Activated naive CD8-positive, alpha-beta T cell treated with anti-CD3 and anti-CD28 coated beads for 36 hours (primary cell): ENCODE measurements around the gene GPR132. TPM values are rescaled to one million over a fixed set of nuclear protein-coding genes. Genes with fewer than 3 reads are reported as not detected.

Experiments
- DNase-seq: peaks from one replicate; pipeline ENCODE4 v3.0.0; 2021
- H3K27ac Mint-ChIP-seq: one replicate; pipeline ENCODE4 v1.8.0; 2022; ENCODE audit warnings: mild to moderate bottlenecking, moderate library complexity, mixed read lengths
- H3K27me3 Mint-ChIP-seq: one replicate; pipeline ENCODE4 v1.8.0; 2022; ENCODE audit warnings: mild to moderate bottlenecking, mixed read lengths
- H3K36me3 Mint-ChIP-seq: one replicate; pipeline ENCODE4 v1.8.0; 2021; ENCODE audit warnings: mild to moderate bottlenecking, mixed read lengths
- H3K4me1 Mint-ChIP-seq: one replicate; pipeline ENCODE4 v1.8.0; 2021; ENCODE audit warnings: mixed read lengths
- H3K4me3 Mint-ChIP-seq: one replicate; pipeline ENCODE4 v1.8.0; 2022; ENCODE audit warnings: mild to moderate bottlenecking, moderate library complexity, mixed read lengths
- H3K9me3 Mint-ChIP-seq: one replicate; pipeline ENCODE4 v1.8.0; 2022; ENCODE audit warnings: mixed read lengths
- total RNA-seq, 2 experiments: library from RNA; stranded (reverse); gene quantifications; one replicate each; pipeline ENCODE4 v1.2.3, GENCODE V29; 2021

Gene GPR132
- total RNA-seq, 2 experiments from 2014 or later, result 23.9 to 24.1 TPM

- Mint-ChIP-seq H3K4me1 (no peaks in the 10 kb centered on the region), H3K27me3 (no peaks in the 10 kb centered on the region), H3K9me3 (no peaks in the 10 kb centered on the region), H3K36me3 (peaks cover 7% of the 10 kb centered on the region), H3K27ac (no peak overlapping the region), H3K4me3 (no peak overlapping the region)
- DNase-seq, result no peak
Measured at GRCh38 chr14:105006831-105007592, 58.2 kb downstream of the GPR132 start.

DNA sequence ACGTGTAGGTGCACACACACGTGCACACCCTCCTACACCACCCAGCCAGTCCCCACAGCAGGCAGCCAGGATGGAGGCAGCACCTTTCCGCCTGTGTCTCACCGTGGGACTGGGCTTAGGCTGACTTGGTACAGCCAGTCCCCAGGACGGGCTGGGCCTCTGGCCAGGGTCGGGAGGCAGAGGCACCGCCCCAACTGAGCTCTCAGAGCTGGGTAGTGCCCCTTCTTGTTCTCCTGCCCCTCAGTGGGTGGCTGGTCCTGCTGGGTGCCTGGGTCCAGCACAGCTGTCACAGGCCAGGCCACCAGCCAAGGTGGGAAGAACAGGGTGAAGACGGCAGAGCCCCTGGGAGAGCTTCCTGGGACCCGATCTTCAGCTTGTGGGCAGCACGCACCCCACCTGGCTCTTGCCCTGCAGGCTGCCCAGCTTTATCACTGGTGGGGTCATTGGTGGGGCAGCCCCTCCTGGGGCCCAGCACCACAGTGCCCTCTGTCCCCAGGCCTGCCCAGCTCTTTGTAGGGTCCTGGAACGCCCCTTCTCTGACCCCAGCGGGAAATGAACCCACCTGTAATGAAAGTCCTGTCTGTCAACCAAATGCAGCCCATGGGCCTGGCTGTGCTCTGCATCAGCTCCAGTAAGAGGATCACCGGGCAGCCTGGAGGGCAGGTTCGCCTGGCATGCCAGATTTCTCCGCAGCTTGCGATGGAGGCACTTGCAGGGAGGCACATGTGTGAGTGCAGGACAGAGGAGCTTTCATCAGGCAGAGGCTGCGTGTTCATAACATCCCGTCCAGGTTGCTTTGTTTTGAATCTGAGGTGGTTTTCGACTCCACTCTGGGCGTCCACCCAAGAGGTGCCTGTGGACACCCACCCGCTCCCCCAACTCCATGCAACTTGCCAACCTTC, 59.0 kb downstream of the GPR132 start:
- H3K9me3 Mint-ChIP-seq, result no peaks in the 10 kb centered on the region
- H3K27ac Mint-ChIP-seq, result no peak overlapping the region
- no peaks in the 10 kb centered on the region for H3K4me1 Mint-ChIP-seq
- H3K4me3 Mint-ChIP-seq, result no peak overlapping the region
- H3K36me3 Mint-ChIP-seq, result peaks cover 7% of the 10 kb centered on the region
- H3K27me3 Mint-ChIP-seq, result no peaks in the 10 kb centered on the region
- DNase-seq, result no peak

DNA sequence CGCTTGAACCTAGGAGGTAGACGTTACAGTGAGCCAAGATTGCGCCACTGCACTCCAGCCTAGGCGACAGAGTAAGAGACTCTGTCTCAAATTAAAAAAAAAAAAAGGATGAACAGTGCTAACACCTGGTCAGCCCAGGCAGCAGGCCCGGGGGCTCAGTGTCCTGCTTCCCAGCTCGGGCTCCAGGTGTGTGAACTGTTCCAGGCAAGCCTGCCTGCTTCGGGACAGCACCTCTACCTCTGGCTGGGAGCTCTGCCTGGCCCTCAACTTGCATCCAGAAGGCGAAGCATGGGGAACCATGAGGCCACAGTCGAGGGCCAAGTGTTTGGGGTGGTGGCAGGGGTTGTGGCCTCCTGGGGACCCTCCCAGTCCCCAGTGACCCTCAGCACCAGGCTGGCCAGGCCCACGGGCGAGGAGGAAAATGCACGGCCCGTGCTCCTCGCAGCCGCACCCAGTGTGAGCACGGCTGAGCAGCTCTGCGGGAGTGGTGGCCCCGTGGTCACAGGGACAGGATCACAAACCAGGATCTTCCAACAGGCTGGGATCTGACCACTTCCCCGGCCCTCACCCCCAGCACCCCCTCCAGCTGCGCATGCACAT, 59.8 kb downstream of the GPR132 start:
- Mint-ChIP-seq H3K4me1 (no peaks in the 10 kb centered on the region), H3K36me3 (peaks cover 4% of the 10 kb centered on the region), H3K4me3 (no peak overlapping the region), H3K27ac (no peak overlapping the region), H3K9me3 (no peaks in the 10 kb centered on the region), H3K27me3 (no peaks in the 10 kb centered on the region)
- no peak for DNase-seq

Other genes starting within 250 kb of the GPR132 start
- gene CEP170B, start 200.2 kb downstream of the GPR132 start, total RNA-seq, result 1 to 10 TPM; 4.6 to 4.7 TPM
- gene PLD4, start 140.6 kb downstream of the GPR132 start, total RNA-seq, result not detected
- under 1 TPM in 1 of 2 experiments, not detected in 1; 0.02 TPM for gene AHNAK2, start 87.1 kb downstream of the GPR132 start, total RNA-seq
- 1 to 10 TPM; 1.5 to 1.9 TPM for gene CLBA1, start 79.6 kb downstream of the GPR132 start, total RNA-seq
- gene CDCA4, start 44.3 kb downstream of the GPR132 start, total RNA-seq, result 10 to 100 TPM; 89.7 to 89.8 TPM
- gene JAG2, start 103.3 kb upstream of the GPR132 start, total RNA-seq, result 1 to 10 TPM; 2.3 to 2.5 TPM
- 1 to 10 TPM; 8.6 to 9.1 TPM for gene NUDT14, start 115.9 kb upstream of the GPR132 start, total RNA-seq
- 10 to 100 TPM; 33.9 to 35.2 TPM for gene BTBD6, start 183.1 kb upstream of the GPR132 start, total RNA-seq
- 10 to 100 TPM; 21.9 to 22.8 TPM for gene BRF1, start 235.6 kb upstream of the GPR132 start, total RNA-seq
- 10 to 100 TPM; 21.1 to 22.2 TPM for gene PACS2, start 249.3 kb upstream of the GPR132 start, total RNA-seq